Stimulated activated CD4-positive, alpha-beta T cell treated with anti-CD3 and anti-CD28 coated beads, Interleukin-4, amount 100 ng/mL, for 24 hours (primary cell): ENCODE data around the gene XYLT1.
A peak's percentile ranks its signal among the peaks of the same experiment; 100 is the strongest.

Experiments used
- DNase-seq: peaks from one replicate; pipeline ENCODE4 v3.0.0-alpha.2; 2020

The XYLT1 gene

GRCh38 chr16:17369421-17370222, 101.1 kb downstream of the XYLT1 start:
- DNase-seq: peak; percentile 60

- no peak for DNase-seq
These were observed 101.8 kb downstream of the XYLT1 start for GRCh38 chr16:17368951-17369350.

- no peak for DNase-seq
These were observed 102.3 kb downstream of the XYLT1 start for GRCh38 chr16:17368446-17368845.

GRCh38 chr16:17367923-17368322, 102.8 kb downstream of the XYLT1 start:
- no peak for DNase-seq

GRCh38 chr16:17367036-17367435, 103.7 kb downstream of the XYLT1 start:
- no peak for DNase-seq

- no peak for DNase-seq
These were observed 104.3 kb downstream of the XYLT1 start for GRCh38 chr16:17366299-17366961.

GRCh38 chr16:17365591-17366298, 105.0 kb downstream of the XYLT1 start:
- no peak for DNase-seq

GRCh38 chr16:17365211-17365541, 105.6 kb downstream of the XYLT1 start:
- no peak for DNase-seq

- peak; percentile 58 for DNase-seq
These were observed 106.2 kb downstream of the XYLT1 start for GRCh38 chr16:17364319-17365210.

GRCh38 chr16:17362946-17363345, 107.8 kb downstream of the XYLT1 start:
- no peak for DNase-seq

GRCh38 chr16:17362183-17362582, 108.6 kb downstream of the XYLT1 start:
- no peak for DNase-seq

GRCh38 chr16:17360693-17361122, 110.1 kb downstream of the XYLT1 start:
- no peak for DNase-seq

GRCh38 chr16:17359788-17360390, 110.9 kb downstream of the XYLT1 start:
- peak; percentile 70 for DNase-seq

- DNase-seq: no peak
These were observed 111.9 kb downstream of the XYLT1 start for GRCh38 chr16:17358846-17359245.

GRCh38 chr16:17358355-17358754, 112.4 kb downstream of the XYLT1 start:
- DNase-seq: no peak

- DNase-seq: no peak
These were observed 113.3 kb downstream of the XYLT1 start for GRCh38 chr16:17357307-17358062.

GRCh38 chr16:17356243-17356933, 114.4 kb downstream of the XYLT1 start:
- no peak for DNase-seq

GRCh38 chr16:17354685-17355084, 116.1 kb downstream of the XYLT1 start:
- no peak for DNase-seq

GRCh38 chr16:17354141-17354601, 116.6 kb downstream of the XYLT1 start:
- DNase-seq: no peak

GRCh38 chr16:17353561-17353960, 117.2 kb downstream of the XYLT1 start:
- DNase-seq: no peak
